Astrocyte (in vitro differentiated cells and primary cell): Measurements from ENCODE around the gene RANBP17. TPM values are rescaled to one million over a fixed set of nuclear protein-coding genes. Genes with fewer than 3 reads are reported as not detected.

ENCODE experiments used
- DNase-seq: peaks from one replicate; pipeline ENCODE4 v3.0.0-alpha.2; 2010; ENCODE audit warnings: low read depth
- FAIRE-seq: peaks from 2 replicates; lab custom pipeline; 2011; peaks lifted over from hg19 to GRCh38; lab: Jason Lieb, UNC
- H2AFZ ChIP-seq: 2 replicates; pipeline ENCODE4 v1.6.0; 2012; ENCODE audit warnings: low read depth, low read length, inconsistent platforms
- H3K27ac ChIP-seq: 2 replicates; pipeline ENCODE4 v1.5.1; 2011; ENCODE audit warnings: low read depth, low read length, inconsistent platforms
- H3K27me3 ChIP-seq: 2 replicates; pipeline ENCODE4 v1.6.0; 2011; ENCODE audit warnings: low read length, inconsistent platforms; ENCODE audit not compliant: insufficient read depth
- H3K36me3 ChIP-seq: 2 replicates; pipeline ENCODE4 v1.5.1; 2011; ENCODE audit warnings: low read length, inconsistent platforms; ENCODE audit not compliant: insufficient read depth
- H3K4me1 ChIP-seq: 2 replicates; pipeline ENCODE4 v1.5.1; 2011; ENCODE audit warnings: low read length, inconsistent platforms; ENCODE audit not compliant: insufficient read depth
- H3K4me2 ChIP-seq: 2 replicates; pipeline ENCODE4 v1.6.0; 2012; ENCODE audit warnings: low read length, inconsistent platforms
- H3K4me3 ChIP-seq: 2 replicates; pipeline ENCODE4 v1.5.1; 2011; ENCODE audit warnings: low read depth, mild to moderate bottlenecking, low read length, inconsistent platforms; ENCODE audit not compliant: insufficient read depth
- H3K79me2 ChIP-seq: 2 replicates; pipeline ENCODE4 v1.6.0; 2012; ENCODE audit warnings: mild to moderate bottlenecking, low read length, inconsistent platforms; ENCODE audit not compliant: insufficient read depth
- H3K9ac ChIP-seq: 2 replicates; pipeline ENCODE4 v1.6.0; 2012; ENCODE audit warnings: mild to moderate bottlenecking, low read length, inconsistent platforms
- H3K9me3 ChIP-seq: 2 replicates; pipeline ENCODE4 v1.5.1; 2012; ENCODE audit warnings: low read depth, mild to moderate bottlenecking, low read length, inconsistent platforms; ENCODE audit not compliant: insufficient read depth
- H4K20me1 ChIP-seq: 2 replicates; pipeline ENCODE4 v1.6.0; 2012; ENCODE audit warnings: low read length, inconsistent platforms; ENCODE audit not compliant: insufficient read depth
- H3K27ac Mint-ChIP-seq: one replicate; pipeline ENCODE4 v1.8.0; 2021; ENCODE audit warnings: mild to moderate bottlenecking, mixed read lengths; ENCODE audit not compliant: unreplicated experiment
- H3K27me3 Mint-ChIP-seq: one replicate; pipeline ENCODE4 v1.8.0; 2021; ENCODE audit warnings: low read depth, mixed read lengths; ENCODE audit not compliant: unreplicated experiment
- H3K36me3 Mint-ChIP-seq: one replicate; pipeline ENCODE4 v1.8.0; 2021; ENCODE audit warnings: low read depth, mixed read lengths; ENCODE audit not compliant: unreplicated experiment
- H3K4me1 Mint-ChIP-seq: one replicate; pipeline ENCODE4 v1.8.0; 2021; ENCODE audit warnings: low read depth, mixed read lengths; ENCODE audit not compliant: unreplicated experiment
- H3K4me3 Mint-ChIP-seq: one replicate; pipeline ENCODE4 v1.8.0; 2021; ENCODE audit warnings: mild to moderate bottlenecking, moderate library complexity, mixed read lengths; ENCODE audit not compliant: unreplicated experiment
- H3K9me3 Mint-ChIP-seq: one replicate; pipeline ENCODE4 v1.8.0; 2021; ENCODE audit warnings: mild to moderate bottlenecking, mixed read lengths; ENCODE audit not compliant: unreplicated experiment
- CTCF ChIP-seq: IDR thresholded peaks from 2 replicates; pipeline ENCODE4 v1.5.1; 2011; ENCODE audit warnings: low read depth, mild to moderate bottlenecking, inconsistent platforms, low read length, moderate library complexity; ENCODE audit not compliant: insufficient read depth
- EZH2 ChIP-seq: IDR thresholded peaks from 2 replicates; pipeline ENCODE4 v1.6.1; 2012; ENCODE audit warnings: mild to moderate bottlenecking, low read length, inconsistent platforms; ENCODE audit not compliant: insufficient read depth
- total RNA-seq: library from RNA; stranded (reverse); gene quantifications from 2 replicates; pipeline ENCODE4 v1.2.1, GENCODE V29; 2021

The RANBP17 gene
- total RNA-seq, 1 donor from 2014 or later = 16.2 TPM

- H3K27me3 Mint-ChIP-seq = no peaks in the 10 kb centered on the region
- H3K27ac ChIP-seq = no peak overlapping the region
Observed at GRCh38 chr5:171242521-171242920, 380.7 kb downstream of the RANBP17 start.

GRCh38 chr5:171246231-171246630 lies 384.4 kb downstream of the RANBP17 start:
- no peaks in the 10 kb centered on the region for H3K27me3 Mint-ChIP-seq
- Histone ChIP-seq H3K4me3 (no peak overlapping the region), H3K9me3 (no peaks in the 10 kb centered on the region), H3K27ac (no peak overlapping the region), H3K27me3 (no peaks in the 10 kb centered on the region), H3K79me2 (no peaks in the 10 kb centered on the region), H3K4me2 (no peak overlapping the region), H3K36me3 (no peaks in the 10 kb centered on the region), H4K20me1 (no peaks in the 10 kb centered on the region), H2AFZ (no peak overlapping the region), H3K9ac (no peak overlapping the region), H3K4me1 (no peaks in the 10 kb centered on the region)
- H3K36me3 Mint-ChIP-seq = peaks cover 18% of the 10 kb centered on the region
- no peak overlapping the region for H3K27ac Mint-ChIP-seq
- H3K4me3 Mint-ChIP-seq = no peak overlapping the region
- DNase-seq (no peak), FAIRE-seq (no peak)
- H3K4me1 Mint-ChIP-seq = no peaks in the 10 kb centered on the region
- H3K9me3 Mint-ChIP-seq = peaks cover 19% of the 10 kb centered on the region
- TF ChIP-seq EZH2 = no peak
- TF ChIP-seq CTCF = no peak

More at GRCh38 chr5:171242521-171242920, 380.7 kb downstream of the RANBP17 start:
- Histone ChIP-seq H3K9ac (no peak overlapping the region), H3K4me1 (no peaks in the 10 kb centered on the region), H3K79me2 (no peaks in the 10 kb centered on the region), H3K27me3 (no peaks in the 10 kb centered on the region), H3K9me3 (no peaks in the 10 kb centered on the region), H3K36me3 (no peaks in the 10 kb centered on the region), H3K4me2 (no peak overlapping the region), H2AFZ (no peak overlapping the region), H3K4me3 (no peak overlapping the region), H4K20me1 (no peaks in the 10 kb centered on the region)
- no peak overlapping the region for H3K4me3 Mint-ChIP-seq
- H3K27ac Mint-ChIP-seq = no peak overlapping the region
- no peak for TF ChIP-seq CTCF
- TF ChIP-seq EZH2 = no peak
- DNase-seq = no peak
- H3K4me1 Mint-ChIP-seq = no peaks in the 10 kb centered on the region
- FAIRE-seq = no peak
- H3K9me3 Mint-ChIP-seq = no peaks in the 10 kb centered on the region
- peaks cover 3% of the 10 kb centered on the region for H3K36me3 Mint-ChIP-seq

- Histone ChIP-seq H3K9me3 (no peaks in the 10 kb centered on the region), H3K4me2 (no peak overlapping the region), H2AFZ (no peak overlapping the region), H4K20me1 (no peaks in the 10 kb centered on the region), H3K36me3 (no peaks in the 10 kb centered on the region), H3K79me2 (no peaks in the 10 kb centered on the region), H3K4me3 (no peak overlapping the region), H3K27me3 (no peaks in the 10 kb centered on the region), H3K4me1 (no peaks in the 10 kb centered on the region), H3K9ac (no peak overlapping the region), H3K27ac (no peak overlapping the region)
- Mint-ChIP-seq H3K27ac (no peak overlapping the region), H3K4me3 (no peak overlapping the region), H3K36me3 (peaks cover 20% of the 10 kb centered on the region), H3K27me3 (no peaks in the 10 kb centered on the region), H3K9me3 (peaks cover 19% of the 10 kb centered on the region), H3K4me1 (no peaks in the 10 kb centered on the region)
- FAIRE-seq = no peak
- DNase-seq = no peak
- TF ChIP-seq EZH2 (no peak), CTCF (no peak)
Observed at GRCh38 chr5:171249460-171249859, 387.6 kb downstream of the RANBP17 start.
